ENCODE measurements around the gene TM9SF1.

DNA sequence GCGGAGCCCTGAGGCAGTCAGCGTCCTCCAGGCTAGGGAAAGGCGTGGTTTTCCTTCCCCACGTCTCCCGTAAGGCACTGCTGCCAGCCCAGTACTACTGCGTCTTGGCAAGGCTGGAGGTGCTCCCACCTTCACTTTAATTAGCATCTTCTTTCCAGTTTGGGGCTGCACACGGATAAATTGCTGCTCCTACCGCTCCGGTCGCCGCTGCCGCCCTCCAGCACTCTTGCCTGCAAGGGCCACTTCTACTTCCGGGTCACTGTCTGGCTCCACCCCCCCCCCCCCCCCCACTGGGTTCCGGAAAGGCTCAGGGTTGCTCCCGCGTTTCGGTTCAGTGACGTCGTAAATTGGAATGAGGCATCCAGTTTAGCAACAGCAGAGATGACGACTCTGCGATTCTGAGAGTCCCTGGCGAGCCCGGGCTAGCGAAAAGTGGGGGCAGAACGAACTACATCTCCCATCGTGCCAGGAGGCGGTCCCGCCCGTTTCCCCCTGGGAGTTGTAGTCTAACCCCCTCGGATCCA, 36.9 kb upstream of the TM9SF1 start, which contains the start of gene NEDD8:
- TF ChIP-seq, protein P1, sequence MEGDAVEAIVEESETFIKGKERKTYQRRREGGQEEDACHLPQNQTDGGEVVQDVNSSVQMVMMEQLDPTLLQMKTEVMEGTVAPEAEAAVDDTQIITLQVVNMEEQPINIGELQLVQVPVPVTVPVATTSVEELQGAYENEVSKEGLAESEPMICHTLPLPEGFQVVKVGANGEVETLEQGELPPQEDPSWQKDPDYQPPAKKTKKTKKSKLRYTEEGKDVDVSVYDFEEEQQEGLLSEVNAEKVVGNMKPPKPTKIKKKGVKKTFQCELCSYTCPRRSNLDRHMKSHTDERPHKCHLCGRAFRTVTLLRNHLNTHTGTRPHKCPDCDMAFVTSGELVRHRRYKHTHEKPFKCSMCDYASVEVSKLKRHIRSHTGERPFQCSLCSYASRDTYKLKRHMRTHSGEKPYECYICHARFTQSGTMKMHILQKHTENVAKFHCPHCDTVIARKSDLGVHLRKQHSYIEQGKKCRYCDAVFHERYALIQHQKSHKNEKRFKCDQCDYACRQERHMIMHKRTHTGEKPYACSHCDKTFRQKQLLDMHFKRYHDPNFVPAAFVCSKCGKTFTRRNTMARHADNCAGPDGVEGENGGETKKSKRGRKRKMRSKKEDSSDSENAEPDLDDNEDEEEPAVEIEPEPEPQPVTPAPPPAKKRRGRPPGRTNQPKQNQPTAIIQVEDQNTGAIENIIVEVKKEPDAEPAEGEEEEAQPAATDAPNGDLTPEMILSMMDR (IDR thresholded peaks at IDR 0.05; ENCODE audit: low read length) = no peak
- TF ChIP-seq EZH2 (optimal IDR thresholded peaks at IDR 0.05; ENCODE audit: low read depth, low read length) (no peak), EZH2phosphoT487 (IDR thresholded peaks at IDR 0.05; ENCODE audit: low read length) (no peak)
